ENCODE data around the gene RADIL. TPM values are rescaled to one million over a fixed set of nuclear protein-coding genes. Genes with fewer than 3 reads are reported as not detected.
A peak's percentile ranks its signal among the peaks of the same experiment; 100 is the strongest.

The RADIL gene
- total and polyA plus RNA-seq, 2 of the 13 experiments (the other 11 are each of a cell fraction or from before 2014, with no cell fraction given): 0.05 to 0.09 TPM

DNA sequence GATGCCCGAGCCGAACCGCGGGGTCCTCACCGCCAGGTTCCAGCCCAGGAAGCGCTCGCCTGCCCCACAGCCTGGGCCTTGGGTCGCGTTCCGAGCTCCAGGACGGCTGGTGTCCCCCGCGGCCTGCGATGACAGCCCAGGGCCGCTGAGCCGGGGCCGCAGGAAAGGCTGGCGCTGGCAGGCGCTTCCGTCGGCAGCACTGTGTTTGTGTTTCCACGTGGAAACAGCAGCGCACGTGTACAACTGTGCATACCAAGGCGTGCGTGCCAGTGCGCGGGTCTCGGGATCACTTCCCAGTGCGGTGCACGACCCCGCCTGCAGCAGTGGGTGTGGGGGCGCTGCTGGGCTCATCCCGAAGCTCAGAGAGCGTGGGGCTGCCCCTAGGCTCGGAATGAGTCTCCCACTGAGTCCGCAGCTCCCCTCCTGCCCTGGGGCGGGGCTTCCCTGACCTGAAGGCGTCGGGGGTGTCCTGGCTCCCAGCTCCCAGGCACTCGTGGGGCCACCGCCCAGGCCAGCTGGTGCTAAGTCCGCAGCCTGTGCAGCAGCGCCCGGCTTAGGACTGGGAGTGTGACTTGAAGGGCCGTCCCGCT is 90.9 kb downstream of the RADIL start (continued):
- TF ChIP-seq, protein P1, sequence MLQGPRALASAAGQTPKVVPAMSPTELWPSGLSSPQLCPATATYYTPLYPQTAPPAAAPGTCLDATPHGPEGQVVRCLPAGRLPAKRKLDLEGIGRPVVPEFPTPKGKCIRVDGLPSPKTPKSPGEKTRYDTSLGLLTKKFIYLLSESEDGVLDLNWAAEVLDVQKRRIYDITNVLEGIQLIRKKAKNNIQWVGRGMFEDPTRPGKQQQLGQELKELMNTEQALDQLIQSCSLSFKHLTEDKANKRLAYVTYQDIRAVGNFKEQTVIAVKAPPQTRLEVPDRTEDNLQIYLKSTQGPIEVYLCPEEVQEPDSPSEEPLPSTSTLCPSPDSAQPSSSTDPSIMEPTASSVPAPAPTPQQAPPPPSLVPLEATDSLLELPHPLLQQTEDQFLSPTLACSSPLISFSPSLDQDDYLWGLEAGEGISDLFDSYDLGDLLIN (CRISPR knock-in tag; IDR thresholded peaks at IDR 0.05; ENCODE audit: borderline replicate concordance): no peak
- no peak for TF ChIP-seq THYN1 (CRISPR knock-in tag; IDR thresholded peaks at IDR 0.05; ENCODE audit: borderline replicate concordance, low read depth)
- TF ChIP-seq ZNF260 (CRISPR knock-in tag; IDR thresholded peaks at IDR 0.05; ENCODE audit: borderline replicate concordance, low read depth): no peak
- peak; percentile 25; the same call in 1 of the 2 replicates for TF ChIP-seq ZNF687 (CRISPR knock-in tag; IDR thresholded peaks at IDR 0.05)
